Peyer's patch (tissue), 4 donors: ENCODE results near the gene MTMR2. TPM values are rescaled to one million over a fixed set of nuclear protein-coding genes. Genes with fewer than 3 reads are reported as not detected.
"Not testable (repeated sequence)": the region's sequence is repeated elsewhere in the genome, so short reads cannot be mapped to it uniquely, and the experiment has no call there.

Source experiments
- DNase-seq, 3 donors: peaks; one replicate each; pipeline ENCODE4 v3.0.0-alpha.2; 2017 to 2019
- H3K27ac ChIP-seq, 4 donors: fragments of 200-600 bp; sonication (generic); one replicate each; pipeline ENCODE4 v1.5.1; 2016 to 2019
- H3K27me3 ChIP-seq, 2 donors: fragments of 200-600 bp; sonication (generic); one replicate each; pipeline ENCODE4 v1.5.1; 2019
- H3K36me3 ChIP-seq, 3 donors: fragments of 200-600 bp; sonication (generic); one replicate each; pipeline ENCODE4 v1.5.1; 2016 to 2019
- H3K4me1 ChIP-seq, 4 donors: fragments of 200-600 bp; sonication (generic); one replicate each; pipeline ENCODE4 v1.5.1; 2016 to 2019
- H3K4me3 ChIP-seq, 4 donors: fragments of 200-600 bp; sonication (generic); 1 replicate in 3 of 4; 2 replicates in 1 of 4; pipeline ENCODE4 v1.5.1; 2016 to 2019; ENCODE audit warnings: mild to moderate bottlenecking in 1 of 4
- H3K9me3 ChIP-seq, 4 donors: fragments of 200-600 bp; sonication (generic); one replicate each; pipeline ENCODE4 v1.5.1; 2016 to 2019; ENCODE audit warnings: mild to moderate bottlenecking in 1 of 4
- POLR2A ChIP-seq, 2 donors: fragments of 450-650 bp; IDR thresholded peaks; one replicate each; pipeline ENCODE4 v1.5.1; 2017; ENCODE audit warnings: antibody characterized with exemption in 2 of 2, mild to moderate bottlenecking in 2 of 2, moderate library complexity in 2 of 2
- total RNA-seq, 4 donors: library from RNA; depleted of rRNA; stranded (reverse); fragments of >200 nt; gene quantifications; one replicate each; pipeline ENCODE4 v1.1.0, GENCODE V29; 2016
- TF ChIP-seq, protein P1 (sequence below), 6 experiments: fragments of 450-650 bp in 4 of 6; fragments of 200-600 bp in 2 of 6; sonication (generic) in 1 of 6; IDR thresholded peaks; one replicate each; pipeline ENCODE4 v1.5.1; 2017 to 2019; ENCODE audit warnings: antibody characterized with exemption in 6 of 6, mild to moderate bottlenecking in 3 of 6, moderate library complexity in 1 of 6

The MTMR2 gene
- total RNA-seq, 4 donors from 2014 or later = 7.9 to 17.3 (median 11.1) TPM

DNA sequence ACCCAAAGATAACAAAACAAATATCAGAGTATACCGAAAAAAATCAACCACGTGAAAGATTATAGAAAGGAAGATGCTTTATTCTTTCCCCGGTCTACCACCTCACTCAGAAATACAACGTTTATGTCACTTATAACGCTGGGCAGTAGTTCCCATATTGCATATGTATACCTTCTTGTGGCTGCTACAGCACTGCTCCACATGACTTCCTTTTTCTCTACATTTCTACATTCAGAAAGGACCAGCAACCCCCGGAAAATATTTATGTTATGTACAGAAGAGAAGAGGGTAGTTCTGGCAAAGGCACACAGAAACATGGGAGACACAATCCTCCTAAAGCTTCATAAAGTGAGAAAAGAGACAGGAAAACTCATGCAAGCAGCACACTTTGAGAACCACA is 56.8 kb downstream of the MTMR2 start:
- no peaks in the 10 kb centered on the region for H3K27me3 ChIP-seq
- no peak for TF ChIP-seq POLR2A (IDR thresholded peaks at IDR 0.05)
- TF ChIP-seq, protein P1, sequence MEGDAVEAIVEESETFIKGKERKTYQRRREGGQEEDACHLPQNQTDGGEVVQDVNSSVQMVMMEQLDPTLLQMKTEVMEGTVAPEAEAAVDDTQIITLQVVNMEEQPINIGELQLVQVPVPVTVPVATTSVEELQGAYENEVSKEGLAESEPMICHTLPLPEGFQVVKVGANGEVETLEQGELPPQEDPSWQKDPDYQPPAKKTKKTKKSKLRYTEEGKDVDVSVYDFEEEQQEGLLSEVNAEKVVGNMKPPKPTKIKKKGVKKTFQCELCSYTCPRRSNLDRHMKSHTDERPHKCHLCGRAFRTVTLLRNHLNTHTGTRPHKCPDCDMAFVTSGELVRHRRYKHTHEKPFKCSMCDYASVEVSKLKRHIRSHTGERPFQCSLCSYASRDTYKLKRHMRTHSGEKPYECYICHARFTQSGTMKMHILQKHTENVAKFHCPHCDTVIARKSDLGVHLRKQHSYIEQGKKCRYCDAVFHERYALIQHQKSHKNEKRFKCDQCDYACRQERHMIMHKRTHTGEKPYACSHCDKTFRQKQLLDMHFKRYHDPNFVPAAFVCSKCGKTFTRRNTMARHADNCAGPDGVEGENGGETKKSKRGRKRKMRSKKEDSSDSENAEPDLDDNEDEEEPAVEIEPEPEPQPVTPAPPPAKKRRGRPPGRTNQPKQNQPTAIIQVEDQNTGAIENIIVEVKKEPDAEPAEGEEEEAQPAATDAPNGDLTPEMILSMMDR (IDR thresholded peaks at IDR 0.05) = no peak
- no peak overlapping the region for H3K4me3 ChIP-seq
- DNase-seq = no peak
- no peaks in the 10 kb centered on the region for H3K4me1 ChIP-seq
- H3K9me3 ChIP-seq = no peaks in the 10 kb centered on the region
- peaks cover 0 to 10% (median 0%) of the 10 kb centered on the region in 3 donors for H3K36me3 ChIP-seq
- no peak overlapping the region for H3K27ac ChIP-seq

DNA sequence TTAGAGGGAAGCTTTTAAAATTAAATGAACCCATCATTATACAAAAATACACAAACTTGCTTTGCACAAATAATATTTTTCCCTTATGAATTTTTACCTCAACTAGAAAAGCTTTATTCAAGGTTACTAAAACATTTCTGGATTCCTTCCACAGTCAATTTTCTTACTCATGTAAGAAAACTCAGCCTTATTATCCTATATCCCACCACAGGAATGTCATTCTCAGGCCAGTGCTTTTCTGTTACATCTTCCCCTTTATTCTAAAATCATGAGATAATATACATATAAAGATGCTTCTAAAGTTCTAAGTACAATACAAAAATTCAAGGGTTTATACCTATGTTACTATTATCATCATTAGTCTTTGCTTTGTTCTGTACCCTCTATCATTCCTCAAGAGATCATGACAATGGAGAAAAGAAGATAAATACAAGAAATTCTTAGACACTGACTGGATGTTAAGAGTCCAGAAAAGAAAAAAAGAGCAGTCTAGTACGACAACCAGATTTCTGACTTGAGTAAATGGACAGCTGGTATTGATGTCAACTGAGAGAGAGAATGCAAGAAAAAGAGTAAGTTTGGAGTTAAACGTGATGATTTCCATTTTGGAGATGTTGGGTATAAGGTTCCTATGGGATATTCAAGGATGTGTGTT is 60.3 kb downstream of the MTMR2 start:
- no peak for DNase-seq
- Histone ChIP-seq H3K27me3 (no peaks in the 10 kb centered on the region), H3K9me3 (no peaks in the 10 kb centered on the region), H3K27ac (no peak overlapping the region), H3K36me3 (peaks cover 0 to 10% (median 0%) of the 10 kb centered on the region in 3 donors), H3K4me3 (no peak overlapping the region), H3K4me1 (no peaks in the 10 kb centered on the region)
- TF ChIP-seq POLR2A (IDR thresholded peaks at IDR 0.05) = no peak
- TF ChIP-seq, protein P1 (IDR thresholded peaks at IDR 0.05) = no peak

DNA sequence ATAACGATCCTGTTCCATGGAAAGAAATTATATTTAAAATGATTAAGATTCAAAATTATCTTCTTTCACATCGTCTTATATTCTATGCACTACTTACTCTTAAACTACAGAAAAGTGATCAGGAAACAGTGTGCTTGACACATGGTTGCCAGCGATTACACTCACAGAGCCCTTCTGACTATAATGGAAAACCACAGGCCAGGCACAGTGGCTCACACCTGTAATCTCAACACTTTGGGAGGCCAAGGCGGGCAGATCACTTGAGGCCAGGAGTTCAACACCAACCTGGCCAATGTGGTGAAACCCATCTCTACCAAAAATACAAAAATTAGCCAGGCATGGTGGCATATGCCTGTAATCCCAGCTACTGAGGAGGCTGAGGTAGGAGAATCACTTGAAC is 63.9 kb downstream of the MTMR2 start:
- H3K4me1 ChIP-seq, DNase-seq, H3K9me3 ChIP-seq, H3K27me3 ChIP-seq, H3K36me3 ChIP-seq, H3K4me3 ChIP-seq, H3K27ac ChIP-seq: not testable (repeated sequence)

DNA sequence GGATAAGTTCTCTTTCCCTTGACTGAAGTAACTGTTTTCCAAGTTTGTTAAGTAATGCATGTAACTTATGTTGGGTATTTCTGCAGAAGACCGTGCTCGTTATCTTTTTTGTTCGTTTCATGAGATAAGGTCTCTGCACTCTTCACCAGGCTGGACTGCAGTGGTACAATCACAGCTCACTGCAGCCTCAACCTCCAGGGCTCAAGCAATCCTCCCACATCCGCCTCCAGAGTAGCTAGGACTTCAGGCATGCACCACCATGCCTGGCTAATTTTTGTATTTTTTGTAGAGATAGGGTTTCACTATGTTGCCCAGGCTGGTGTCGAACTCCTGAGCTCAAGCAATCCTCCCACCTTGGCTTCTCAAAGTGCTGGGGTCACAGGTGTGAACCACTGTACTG is 69.5 kb downstream of the MTMR2 start:
- H3K27me3 ChIP-seq, H3K9me3 ChIP-seq, H3K4me3 ChIP-seq, DNase-seq, H3K36me3 ChIP-seq, H3K27ac ChIP-seq, H3K4me1 ChIP-seq: not testable (repeated sequence)

DNA sequence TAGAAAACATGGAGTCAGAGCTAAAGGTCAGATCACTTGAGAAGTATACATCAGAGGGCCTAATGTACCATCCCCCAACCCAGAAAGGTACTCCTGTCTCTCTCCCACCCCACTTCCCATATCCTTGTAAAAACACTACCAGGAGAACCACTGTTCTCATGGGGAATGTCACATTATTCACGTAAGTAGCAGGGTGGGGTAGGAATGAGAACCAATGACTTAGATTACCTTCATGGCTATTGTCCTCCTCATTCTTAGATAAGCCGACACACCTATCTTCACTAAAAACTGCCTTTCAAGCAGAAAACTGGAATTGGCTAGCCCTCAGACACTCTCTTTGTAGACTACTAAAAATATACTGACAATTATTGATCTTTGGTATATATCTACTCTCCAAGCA is 70.0 kb downstream of the MTMR2 start:
- Histone ChIP-seq H3K36me3 (no peaks in the 10 kb centered on the region), H3K9me3 (no peaks in the 10 kb centered on the region), H3K4me1 (no peaks in the 10 kb centered on the region), H3K27me3 (no peaks in the 10 kb centered on the region), H3K4me3 (no peak overlapping the region), H3K27ac (no peak overlapping the region)
- TF ChIP-seq, protein P1 (IDR thresholded peaks at IDR 0.05) = no peak
- TF ChIP-seq POLR2A (IDR thresholded peaks at IDR 0.05) = no peak
- DNase-seq = no peak

DNA sequence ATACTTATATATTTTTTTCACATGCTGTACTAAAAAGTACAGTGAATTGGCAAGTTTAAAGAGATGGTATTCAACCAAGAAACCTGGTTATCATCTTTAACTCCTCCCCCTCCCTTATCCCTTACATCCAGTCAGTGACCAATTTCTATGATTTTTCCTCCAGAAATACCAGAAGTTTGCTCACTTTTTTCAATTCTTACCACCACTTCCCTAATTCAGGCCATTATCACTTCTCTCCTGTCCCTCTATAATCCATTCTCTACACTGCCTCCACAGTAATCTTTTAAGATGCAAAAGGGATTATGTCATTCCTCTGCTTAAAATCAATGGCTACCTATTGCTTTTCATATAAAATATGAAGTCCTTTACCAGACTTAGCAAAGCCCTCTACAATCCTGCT is 70.8 kb downstream of the MTMR2 start:
- no peak overlapping the region for H3K4me3 ChIP-seq
- H3K36me3 ChIP-seq = peaks cover 0 to under 1% (median 0%) of the 10 kb centered on the region in 3 donors
- TF ChIP-seq POLR2A (IDR thresholded peaks at IDR 0.05) = no peak
- TF ChIP-seq, protein P1 (IDR thresholded peaks at IDR 0.05) = no peak
- no peaks in the 10 kb centered on the region for H3K9me3 ChIP-seq
- no peaks in the 10 kb centered on the region for H3K4me1 ChIP-seq
- DNase-seq = no peak
- no peak overlapping the region for H3K27ac ChIP-seq
- no peaks in the 10 kb centered on the region for H3K27me3 ChIP-seq

DNA sequence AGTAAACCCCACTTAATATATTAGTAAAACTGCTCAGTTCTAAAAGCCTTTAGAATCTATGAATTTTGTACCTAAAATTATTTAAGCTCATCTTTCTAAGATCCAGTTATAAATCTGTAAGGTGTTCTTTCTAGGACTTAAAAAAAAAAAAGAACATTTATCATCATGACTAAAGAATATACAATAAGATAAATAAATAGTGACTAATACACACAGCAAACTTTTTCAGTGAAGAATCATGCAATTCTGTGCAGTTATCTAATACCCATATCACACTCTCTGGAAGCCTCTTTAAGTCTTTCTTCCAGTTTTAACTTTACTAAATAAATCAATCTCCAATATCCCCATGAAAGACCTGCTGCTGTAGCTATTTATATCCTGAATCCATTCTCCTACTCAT is 73.8 kb downstream of the MTMR2 start:
- H3K27me3 ChIP-seq = no peaks in the 10 kb centered on the region
- TF ChIP-seq, protein P1 (IDR thresholded peaks at IDR 0.05) = no peak
- no peak for TF ChIP-seq POLR2A (IDR thresholded peaks at IDR 0.05)
- no peaks in the 10 kb centered on the region for H3K9me3 ChIP-seq
- H3K4me3 ChIP-seq = no peak overlapping the region
- no peak for DNase-seq
- no peaks in the 10 kb centered on the region for H3K4me1 ChIP-seq
- no peak overlapping the region for H3K27ac ChIP-seq
- peaks cover 0 to 13% (median 0%) of the 10 kb centered on the region in 3 donors for H3K36me3 ChIP-seq
